ENCODE data around the gene MKRN3.

The MKRN3 gene

GRCh38 chr15:23570486-23570885, 5.0 kb downstream of the MKRN3 start:
- no peak overlapping the region for H3K4me3 ChIP-seq (ENCODE audit: low read length)
- no peaks in the 10 kb centered on the region for H3K79me2 ChIP-seq (ENCODE audit: control insufficient read depth, insufficient read depth, low read length)

DNA sequence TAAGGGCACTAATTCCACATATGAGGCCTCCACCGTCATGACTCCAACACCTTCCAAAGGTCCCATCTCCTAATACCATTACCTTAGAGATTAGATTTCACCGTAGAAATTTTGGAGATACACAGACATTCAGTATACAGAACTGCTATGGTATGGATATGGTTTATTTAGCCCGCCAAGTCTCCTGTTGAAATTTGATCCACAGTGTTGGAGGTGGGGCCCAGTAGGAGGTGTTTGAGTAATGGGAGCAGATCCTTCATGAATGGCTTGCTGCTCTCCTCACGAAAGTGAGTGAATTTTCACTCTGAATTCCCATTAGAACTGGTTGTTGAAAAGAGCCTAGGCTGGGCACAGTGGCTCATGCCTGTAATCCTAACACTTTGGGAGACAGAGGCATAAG, 7.4 kb downstream of the MKRN3 start:
- Histone ChIP-seq H3K27me3 (ENCODE audit: insufficient read depth, low read length, poor library complexity) (no peaks in the 10 kb centered on the region), H4K5ac (ENCODE audit: low read length) (no peak overlapping the region), H3K79me1 (ENCODE audit: low read length) (no peaks in the 10 kb centered on the region), H3K9ac (ENCODE audit: low read length) (no peak overlapping the region), H3K27ac (ENCODE audit: low read depth, low read length) (no peak overlapping the region), H4K8ac (ENCODE audit: low read depth, low read length) (no peak overlapping the region), H2BK5ac (ENCODE audit: low read length) (no peak overlapping the region), H3K56ac (ENCODE audit: low read length) (no peak overlapping the region), H2BK15ac (replicated peaks; ENCODE audit: low read depth) (no peak overlapping the region), H3K4me2 (ENCODE audit: low read length) (no peak overlapping the region), H3K18ac (ENCODE audit: low read length) (no peak overlapping the region), H3K23ac (ENCODE audit: low read length) (no peak overlapping the region), H3K36me3 (ENCODE audit: control insufficient read depth, insufficient read depth, low read length) (no peaks in the 10 kb centered on the region), H3K4me3 (ENCODE audit: low read length) (no peak overlapping the region), H3K79me2 (ENCODE audit: control insufficient read depth, insufficient read depth, low read length) (no peaks in the 10 kb centered on the region), H2AK5ac (ENCODE audit: low read length) (no peak overlapping the region), H3K4ac (ENCODE audit: low read depth, low read length) (no peak overlapping the region), H2BK120ac (ENCODE audit: low read depth, low read length) (no peak overlapping the region), H3K4me1 (ENCODE audit: control insufficient read depth, low read depth, low read length) (no peaks in the 10 kb centered on the region)
- WGBS (ENCODE audit: extremely low coverage, insufficient coverage, low lambda C conversion rate): no CpG with 5 or more reads among the region's 4 CpGs
- no peak for DNase-seq

More at GRCh38 chr15:23570486-23570885, 5.0 kb downstream of the MKRN3 start:
- Histone ChIP-seq H3K23ac (ENCODE audit: low read length) (no peak overlapping the region), H3K18ac (ENCODE audit: low read length) (no peak overlapping the region), H3K4me2 (ENCODE audit: low read length) (no peak overlapping the region), H3K79me1 (ENCODE audit: low read length) (no peaks in the 10 kb centered on the region), H2BK120ac (ENCODE audit: low read depth, low read length) (no peak overlapping the region), H2BK15ac (replicated peaks; ENCODE audit: low read depth) (no peak overlapping the region), H2BK5ac (ENCODE audit: low read length) (no peak overlapping the region), H3K4ac (ENCODE audit: low read depth, low read length) (no peak overlapping the region), H3K9ac (ENCODE audit: low read length) (no peak overlapping the region), H4K5ac (ENCODE audit: low read length) (no peak overlapping the region), H3K4me1 (ENCODE audit: control insufficient read depth, low read depth, low read length) (no peaks in the 10 kb centered on the region), H3K27me3 (ENCODE audit: insufficient read depth, low read length, poor library complexity) (no peaks in the 10 kb centered on the region), H2AK5ac (ENCODE audit: low read length) (no peak overlapping the region), H3K27ac (ENCODE audit: low read depth, low read length) (no peak overlapping the region), H3K36me3 (ENCODE audit: control insufficient read depth, insufficient read depth, low read length) (no peaks in the 10 kb centered on the region), H3K56ac (ENCODE audit: low read length) (no peak overlapping the region), H4K8ac (ENCODE audit: low read depth, low read length) (no peak overlapping the region)
- no CpG with 5 or more reads among the region's 3 CpGs for WGBS (ENCODE audit: extremely low coverage, insufficient coverage, low lambda C conversion rate)
- DNase-seq: peak; percentile 2

- no peak overlapping the region for H2BK15ac ChIP-seq (replicated peaks; ENCODE audit: low read depth)
- H3K27me3 ChIP-seq (ENCODE audit: insufficient read depth, low read length, poor library complexity): no peaks in the 10 kb centered on the region
- H3K4me2 ChIP-seq (ENCODE audit: low read length): no peak overlapping the region
- no peaks in the 10 kb centered on the region for H3K79me2 ChIP-seq (ENCODE audit: control insufficient read depth, insufficient read depth, low read length)
- no peak overlapping the region for H3K4me3 ChIP-seq (ENCODE audit: low read length)
- H3K56ac ChIP-seq (ENCODE audit: low read length): no peak overlapping the region
- no peak overlapping the region for H4K5ac ChIP-seq (ENCODE audit: low read length)
- no peaks in the 10 kb centered on the region for H3K36me3 ChIP-seq (ENCODE audit: control insufficient read depth, insufficient read depth, low read length)
- H3K4ac ChIP-seq (ENCODE audit: low read depth, low read length): no peak overlapping the region
- H2BK120ac ChIP-seq (ENCODE audit: low read depth, low read length): no peak overlapping the region
- peak; percentile 51 for DNase-seq
- H3K79me1 ChIP-seq (ENCODE audit: low read length): no peaks in the 10 kb centered on the region
- H3K9ac ChIP-seq (ENCODE audit: low read length): no peak overlapping the region
- no peak overlapping the region for H2AK5ac ChIP-seq (ENCODE audit: low read length)
- H3K23ac ChIP-seq (ENCODE audit: low read length): no peak overlapping the region
- no peak overlapping the region for H3K18ac ChIP-seq (ENCODE audit: low read length)
- H4K8ac ChIP-seq (ENCODE audit: low read depth, low read length): no peak overlapping the region
- H2BK5ac ChIP-seq (ENCODE audit: low read length): no peak overlapping the region
- no CpG with 5 or more reads among the region's 3 CpGs for WGBS (ENCODE audit: extremely low coverage, insufficient coverage, low lambda C conversion rate)
- H3K4me1 ChIP-seq (ENCODE audit: control insufficient read depth, low read depth, low read length): no peaks in the 10 kb centered on the region
- H3K27ac ChIP-seq (ENCODE audit: low read depth, low read length): no peak overlapping the region
Observed at GRCh38 chr15:23574742-23575141, 9.3 kb downstream of the MKRN3 start.

DNA sequence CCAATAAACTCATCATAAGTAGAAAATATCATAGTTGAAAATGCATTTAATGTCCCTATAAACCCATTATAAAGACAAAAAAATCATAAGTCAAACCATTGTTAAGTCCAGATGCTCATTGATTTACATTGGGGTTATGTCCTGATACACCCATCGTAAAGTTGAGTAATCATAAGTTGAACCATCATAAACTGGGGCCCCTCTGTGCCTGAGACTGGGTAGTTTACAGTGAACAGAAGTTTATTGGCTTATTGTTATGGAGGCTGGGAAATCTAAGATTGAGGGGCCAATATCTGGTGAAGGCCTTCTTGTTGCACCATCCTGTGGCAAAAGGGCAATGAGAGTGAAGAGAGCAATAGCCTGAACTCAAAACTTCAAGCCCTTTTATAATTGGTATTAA, 10.6 kb downstream of the MKRN3 start:
- Histone ChIP-seq H3K18ac (ENCODE audit: low read length) (no peak overlapping the region), H3K4me2 (ENCODE audit: low read length) (no peak overlapping the region), H3K27me3 (ENCODE audit: insufficient read depth, low read length, poor library complexity) (no peaks in the 10 kb centered on the region), H3K4ac (ENCODE audit: low read depth, low read length) (no peak overlapping the region), H2BK120ac (ENCODE audit: low read depth, low read length) (no peak overlapping the region), H3K9ac (ENCODE audit: low read length) (no peak overlapping the region), H3K4me3 (ENCODE audit: low read length) (no peak overlapping the region), H3K36me3 (ENCODE audit: control insufficient read depth, insufficient read depth, low read length) (no peaks in the 10 kb centered on the region), H2BK5ac (ENCODE audit: low read length) (no peak overlapping the region), H3K4me1 (ENCODE audit: control insufficient read depth, low read depth, low read length) (no peaks in the 10 kb centered on the region), H2AK5ac (ENCODE audit: low read length) (no peak overlapping the region), H3K79me1 (ENCODE audit: low read length) (no peaks in the 10 kb centered on the region), H3K56ac (ENCODE audit: low read length) (no peak overlapping the region), H4K8ac (ENCODE audit: low read depth, low read length) (no peak overlapping the region), H3K79me2 (ENCODE audit: control insufficient read depth, insufficient read depth, low read length) (no peaks in the 10 kb centered on the region), H3K27ac (ENCODE audit: low read depth, low read length) (no peak overlapping the region), H2BK15ac (replicated peaks; ENCODE audit: low read depth) (no peak overlapping the region), H4K5ac (ENCODE audit: low read length) (no peak overlapping the region), H3K23ac (ENCODE audit: low read length) (no peak overlapping the region)
- no CpG with 5 or more reads among the region's 1 CpG for WGBS (ENCODE audit: extremely low coverage, insufficient coverage, low lambda C conversion rate)
- DNase-seq: no peak

- Histone ChIP-seq H3K36me3 (ENCODE audit: control insufficient read depth, insufficient read depth, low read length) (no peaks in the 10 kb centered on the region), H3K27ac (ENCODE audit: low read depth, low read length) (no peak overlapping the region), H2BK5ac (ENCODE audit: low read length) (no peak overlapping the region), H3K18ac (ENCODE audit: low read length) (no peak overlapping the region), H2BK120ac (ENCODE audit: low read depth, low read length) (no peak overlapping the region), H3K4me1 (ENCODE audit: control insufficient read depth, low read depth, low read length) (no peaks in the 10 kb centered on the region), H2AK5ac (ENCODE audit: low read length) (no peak overlapping the region), H4K8ac (ENCODE audit: low read depth, low read length) (no peak overlapping the region), H3K27me3 (ENCODE audit: insufficient read depth, low read length, poor library complexity) (no peaks in the 10 kb centered on the region), H2BK15ac (replicated peaks; ENCODE audit: low read depth) (no peak overlapping the region), H3K4me2 (ENCODE audit: low read length) (no peak overlapping the region), H3K79me1 (ENCODE audit: low read length) (no peaks in the 10 kb centered on the region), H3K23ac (ENCODE audit: low read length) (no peak overlapping the region), H3K56ac (ENCODE audit: low read length) (no peak overlapping the region), H3K4ac (ENCODE audit: low read depth, low read length) (no peak overlapping the region), H3K9ac (ENCODE audit: low read length) (no peak overlapping the region), H4K5ac (ENCODE audit: low read length) (no peak overlapping the region), H3K4me3 (ENCODE audit: low read length) (no peak overlapping the region), H3K79me2 (ENCODE audit: control insufficient read depth, insufficient read depth, low read length) (no peaks in the 10 kb centered on the region)
- no CpG with 5 or more reads among the region's 4 CpGs for WGBS (ENCODE audit: extremely low coverage, insufficient coverage, low lambda C conversion rate)
- no peak for DNase-seq
Observed at GRCh38 chr15:23578521-23579150, 13.2 kb downstream of the MKRN3 start.

DNA sequence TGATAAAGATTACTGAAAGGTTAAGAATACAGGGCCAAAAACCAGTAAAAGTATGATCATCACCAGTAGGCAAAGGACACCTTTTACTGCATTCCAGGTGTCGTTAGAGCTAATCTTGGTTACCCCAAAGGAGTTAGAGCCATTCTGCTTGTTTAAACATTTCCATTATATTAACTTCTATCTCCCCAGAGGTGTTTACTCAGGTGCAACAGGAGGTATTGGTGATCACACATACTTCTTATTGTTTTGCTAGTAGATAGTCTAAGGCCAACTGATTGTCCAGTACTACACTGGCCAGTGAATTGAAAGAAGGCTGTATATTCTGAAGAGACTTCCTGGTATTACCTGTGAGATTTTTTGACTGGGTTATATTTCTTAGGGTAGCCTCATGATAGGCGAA, 22.8 kb downstream of the MKRN3 start:
- Histone ChIP-seq H3K56ac (ENCODE audit: low read length) (no peak overlapping the region), H3K18ac (ENCODE audit: low read length) (no peak overlapping the region), H2AK5ac (ENCODE audit: low read length) (no peak overlapping the region), H4K8ac (ENCODE audit: low read depth, low read length) (no peak overlapping the region), H3K27ac (ENCODE audit: low read depth, low read length) (no peak overlapping the region), H2BK15ac (replicated peaks; ENCODE audit: low read depth) (no peak overlapping the region), H3K27me3 (ENCODE audit: insufficient read depth, low read length, poor library complexity) (no peaks in the 10 kb centered on the region), H3K23ac (ENCODE audit: low read length) (no peak overlapping the region), H3K4me1 (ENCODE audit: control insufficient read depth, low read depth, low read length) (no peaks in the 10 kb centered on the region), H2BK5ac (ENCODE audit: low read length) (no peak overlapping the region), H3K4ac (ENCODE audit: low read depth, low read length) (no peak overlapping the region), H3K79me1 (ENCODE audit: low read length) (no peaks in the 10 kb centered on the region), H3K4me2 (ENCODE audit: low read length) (no peak overlapping the region), H3K4me3 (ENCODE audit: low read length) (no peak overlapping the region), H3K9ac (ENCODE audit: low read length) (no peak overlapping the region), H3K36me3 (ENCODE audit: control insufficient read depth, insufficient read depth, low read length) (no peaks in the 10 kb centered on the region), H3K79me2 (ENCODE audit: control insufficient read depth, insufficient read depth, low read length) (no peaks in the 10 kb centered on the region), H4K5ac (ENCODE audit: low read length) (no peak overlapping the region), H2BK120ac (ENCODE audit: low read depth, low read length) (no peak overlapping the region)
- no peak for DNase-seq
- WGBS (ENCODE audit: extremely low coverage, insufficient coverage, low lambda C conversion rate): no CpG with 5 or more reads among the region's 2 CpGs

Measured in mesendoderm (in vitro differentiated cells).